ENCODE results near the gene SF3B5.

The SF3B5 gene

GRCh38 chr6:144093658-144094057 lies 1.7 kb downstream of the SF3B5 start:
- no peak overlapping the region for H2BK15ac ChIP-seq (ENCODE audit: low read length)
- H4K8ac ChIP-seq (ENCODE audit: low read depth, low read length), result no peak overlapping the region
- no peaks in the 10 kb centered on the region for H3K27me3 ChIP-seq (ENCODE audit: control insufficient read depth in 3 of 3, insufficient read depth in 3 of 3, low read depth in 1 of 3, low read length in 3 of 3)
- peaks cover 6% of the 10 kb centered on the region for H3K79me1 ChIP-seq (ENCODE audit: low read depth, low read length)
- no peaks in the 10 kb centered on the region for H3K9me3 ChIP-seq (replicated peaks in 1 of 2; ENCODE audit: control insufficient read depth in 2 of 2, insufficient read depth in 1 of 2, low read depth in 1 of 2, low read length in 2 of 2)
- no CpG with 5 or more reads among the region's 7 CpGs for WGBS, 2 donors (ENCODE audit: extremely low coverage in 2 of 2, insufficient read length in 2 of 2, insufficient replicate concordance in 1 of 2)
- no peak overlapping the region for H3K14ac ChIP-seq (ENCODE audit: low read length)
- H3K27ac ChIP-seq (replicated peaks; ENCODE audit: low read length), result no peak overlapping the region
- no peak overlapping the region for H2AK5ac ChIP-seq (ENCODE audit: low read depth, low read length)
- no peak overlapping the region for H2BK5ac ChIP-seq (ENCODE audit: low read length)
- no peak for DNase-seq (ENCODE audit: low spot score)
- no peak overlapping the region for H3K4me2 ChIP-seq (ENCODE audit: insufficient read depth, low read length, poor library complexity, severe bottlenecking)
- peaks cover 0 to 8% of the 10 kb centered on the region in 2 donors for H3K36me3 ChIP-seq (replicated peaks in 1 of 2; ENCODE audit: control insufficient read depth in 2 of 2, insufficient read depth in 2 of 2, low read length in 2 of 2)
- no peak overlapping the region for H3K4ac ChIP-seq (ENCODE audit: low read length)
- H3K9ac ChIP-seq (ENCODE audit: low read depth, low read length, poor library complexity), result no peak overlapping the region
- H3K4me1 ChIP-seq (ENCODE audit: control insufficient read depth in 2 of 2, insufficient read depth in 1 of 2, low read depth in 1 of 2, low read length in 2 of 2), result peaks cover 8 to 12% of the 10 kb centered on the region in 2 donors
- H2BK12ac ChIP-seq (ENCODE audit: low read length), result no peak overlapping the region
- H4K91ac ChIP-seq (ENCODE audit: low read depth, low read length, poor library complexity), result no peak overlapping the region
- peak overlapping the region in 1 of 2 donors; percentile 83 for H3K4me3 ChIP-seq (ENCODE audit: low read length in 2 of 2)
- no peak overlapping the region for H2AFZ ChIP-seq (ENCODE audit: low read length)
- no peak overlapping the region for H3K18ac ChIP-seq (ENCODE audit: low read length)
- H3K23ac ChIP-seq (ENCODE audit: low read depth, low read length, poor library complexity), result no peak overlapping the region
- H2BK120ac ChIP-seq (ENCODE audit: low read depth, low read length), result no peak overlapping the region

GRCh38 chr6:144093236-144093635 lies 2.1 kb downstream of the SF3B5 start:
- Histone ChIP-seq H2BK120ac (ENCODE audit: low read depth, low read length) (no peak overlapping the region), H2BK15ac (ENCODE audit: low read length) (no peak overlapping the region), H3K23ac (ENCODE audit: low read depth, low read length, poor library complexity) (no peak overlapping the region), H3K4me3 (ENCODE audit: low read length in 2 of 2) (peak overlapping the region in 1 of 2 donors; percentile 83), H3K14ac (ENCODE audit: low read length) (no peak overlapping the region), H2AFZ (ENCODE audit: low read length) (no peak overlapping the region), H3K27me3 (ENCODE audit: control insufficient read depth in 3 of 3, insufficient read depth in 3 of 3, low read depth in 1 of 3, low read length in 3 of 3) (no peaks in the 10 kb centered on the region), H3K36me3 (replicated peaks in 1 of 2; ENCODE audit: control insufficient read depth in 2 of 2, insufficient read depth in 2 of 2, low read length in 2 of 2) (peaks cover 0 to 8% of the 10 kb centered on the region in 2 donors), H2AK5ac (ENCODE audit: low read depth, low read length) (no peak overlapping the region), H3K27ac (replicated peaks; ENCODE audit: low read length) (no peak overlapping the region), H3K4me2 (ENCODE audit: insufficient read depth, low read length, poor library complexity, severe bottlenecking) (no peak overlapping the region), H4K91ac (ENCODE audit: low read depth, low read length, poor library complexity) (no peak overlapping the region), H2BK5ac (ENCODE audit: low read length) (no peak overlapping the region), H2BK12ac (ENCODE audit: low read length) (no peak overlapping the region), H4K8ac (ENCODE audit: low read depth, low read length) (no peak overlapping the region), H3K9ac (ENCODE audit: low read depth, low read length, poor library complexity) (no peak overlapping the region), H3K9me3 (replicated peaks in 1 of 2; ENCODE audit: control insufficient read depth in 2 of 2, insufficient read depth in 1 of 2, low read depth in 1 of 2, low read length in 2 of 2) (no peaks in the 10 kb centered on the region), H3K79me1 (ENCODE audit: low read depth, low read length) (peaks cover 6% of the 10 kb centered on the region), H3K18ac (ENCODE audit: low read length) (no peak overlapping the region), H3K4ac (ENCODE audit: low read length) (no peak overlapping the region), H3K4me1 (ENCODE audit: control insufficient read depth in 2 of 2, insufficient read depth in 1 of 2, low read depth in 1 of 2, low read length in 2 of 2) (peaks cover 8 to 12% of the 10 kb centered on the region in 2 donors)
- no CpG with 5 or more reads among the region's 2 CpGs for whole genome bisulfite sequencing, 2 donors (ENCODE audit: extremely low coverage in 2 of 2, insufficient read length in 2 of 2, insufficient replicate concordance in 1 of 2)
- no peak for DNase-seq (ENCODE audit: low spot score)

- Histone ChIP-seq H2AFZ (ENCODE audit: low read length) (no peak overlapping the region), H3K4ac (ENCODE audit: low read length) (no peak overlapping the region), H2BK5ac (ENCODE audit: low read length) (no peak overlapping the region), H3K27me3 (ENCODE audit: control insufficient read depth in 3 of 3, insufficient read depth in 3 of 3, low read depth in 1 of 3, low read length in 3 of 3) (no peaks in the 10 kb centered on the region), H3K4me1 (ENCODE audit: control insufficient read depth in 2 of 2, insufficient read depth in 1 of 2, low read depth in 1 of 2, low read length in 2 of 2) (peaks cover 6 to 12% of the 10 kb centered on the region in 2 donors), H3K9me3 (replicated peaks in 1 of 2; ENCODE audit: control insufficient read depth in 2 of 2, insufficient read depth in 1 of 2, low read depth in 1 of 2, low read length in 2 of 2) (no peaks in the 10 kb centered on the region), H3K4me2 (ENCODE audit: insufficient read depth, low read length, poor library complexity, severe bottlenecking) (no peak overlapping the region), H3K36me3 (replicated peaks in 1 of 2; ENCODE audit: control insufficient read depth in 2 of 2, insufficient read depth in 2 of 2, low read length in 2 of 2) (peaks cover 0 to 8% of the 10 kb centered on the region in 2 donors), H3K23ac (ENCODE audit: low read depth, low read length, poor library complexity) (no peak overlapping the region), H3K27ac (replicated peaks; ENCODE audit: low read length) (no peak overlapping the region), H2BK12ac (ENCODE audit: low read length) (no peak overlapping the region), H3K18ac (ENCODE audit: low read length) (no peak overlapping the region), H3K14ac (ENCODE audit: low read length) (no peak overlapping the region), H2AK5ac (ENCODE audit: low read depth, low read length) (no peak overlapping the region), H4K91ac (ENCODE audit: low read depth, low read length, poor library complexity) (no peak overlapping the region), H3K9ac (ENCODE audit: low read depth, low read length, poor library complexity) (no peak overlapping the region), H4K8ac (ENCODE audit: low read depth, low read length) (no peak overlapping the region), H3K4me3 (ENCODE audit: low read length in 2 of 2) (no peak overlapping the region), H2BK120ac (ENCODE audit: low read depth, low read length) (no peak overlapping the region), H3K79me1 (ENCODE audit: low read depth, low read length) (peaks cover 6% of the 10 kb centered on the region), H2BK15ac (ENCODE audit: low read length) (no peak overlapping the region)
- no peak for DNase-seq (ENCODE audit: low spot score)
- WGBS, 2 donors (ENCODE audit: extremely low coverage in 2 of 2, insufficient read length in 2 of 2, insufficient replicate concordance in 1 of 2), result no CpG with 5 or more reads among the region's 4 CpGs
Observed at GRCh38 chr6:144090384-144090783, 5.0 kb downstream of the SF3B5 start.

- no peak overlapping the region for H2BK12ac ChIP-seq (ENCODE audit: low read length)
- H3K27me3 ChIP-seq (ENCODE audit: control insufficient read depth in 3 of 3, insufficient read depth in 3 of 3, low read depth in 1 of 3, low read length in 3 of 3), result no peaks in the 10 kb centered on the region
- no peak overlapping the region for H2BK15ac ChIP-seq (ENCODE audit: low read length)
- no peak overlapping the region for H2AK5ac ChIP-seq (ENCODE audit: low read depth, low read length)
- no peak overlapping the region for H2AFZ ChIP-seq (ENCODE audit: low read length)
- no peak overlapping the region for H3K27ac ChIP-seq (replicated peaks; ENCODE audit: low read length)
- H3K4me1 ChIP-seq (ENCODE audit: control insufficient read depth in 2 of 2, insufficient read depth in 1 of 2, low read depth in 1 of 2, low read length in 2 of 2), result no peaks in the 10 kb centered on the region
- no CpG with 5 or more reads among the region's 13 CpGs for WGBS, 2 donors (ENCODE audit: extremely low coverage in 2 of 2, insufficient read length in 2 of 2, insufficient replicate concordance in 1 of 2)
- H2BK5ac ChIP-seq (ENCODE audit: low read length), result no peak overlapping the region
- no peak overlapping the region for H4K91ac ChIP-seq (ENCODE audit: low read depth, low read length, poor library complexity)
- DNase-seq (ENCODE audit: low spot score), result no peak
- no peaks in the 10 kb centered on the region for H3K79me1 ChIP-seq (ENCODE audit: low read depth, low read length)
- H3K4me2 ChIP-seq (ENCODE audit: insufficient read depth, low read length, poor library complexity, severe bottlenecking), result no peak overlapping the region
- H3K9me3 ChIP-seq (replicated peaks in 1 of 2; ENCODE audit: control insufficient read depth in 2 of 2, insufficient read depth in 1 of 2, low read depth in 1 of 2, low read length in 2 of 2), result no peaks in the 10 kb centered on the region
- H3K14ac ChIP-seq (ENCODE audit: low read length), result no peak overlapping the region
- H3K9ac ChIP-seq (ENCODE audit: low read depth, low read length, poor library complexity), result no peak overlapping the region
- no peak overlapping the region for H3K4ac ChIP-seq (ENCODE audit: low read length)
- H3K23ac ChIP-seq (ENCODE audit: low read depth, low read length, poor library complexity), result no peak overlapping the region
- H2BK120ac ChIP-seq (ENCODE audit: low read depth, low read length), result no peak overlapping the region
- H3K18ac ChIP-seq (ENCODE audit: low read length), result no peak overlapping the region
- H3K4me3 ChIP-seq (ENCODE audit: low read length in 2 of 2), result no peak overlapping the region
- H3K36me3 ChIP-seq (replicated peaks in 1 of 2; ENCODE audit: control insufficient read depth in 2 of 2, insufficient read depth in 2 of 2, low read length in 2 of 2), result no peaks in the 10 kb centered on the region
- no peak overlapping the region for H4K8ac ChIP-seq (ENCODE audit: low read depth, low read length)
Observed at GRCh38 chr6:144087789-144088426, 7.5 kb downstream of the SF3B5 start.

All from neuronal stem cell (in vitro differentiated cells).